ENCODE measurements around the gene MAP2K7.
"Not testable (repeated sequence)": the region's sequence is repeated elsewhere in the genome, so short reads cannot be mapped to it uniquely, and the experiment has no call there.

The MAP2K7 gene

GRCh38 chr19:7903244-7904073 lies at the start of gene MAP2K7:
MAP2K7 (plus strand) TSS chr19:7903877; CDS start chr19:7903945, 68 bp downstream.
- DNase-seq (ENCODE audit: low read depth) = peak; percentile 96

GRCh38 chr19:7855426-7856108 lies 48.1 kb upstream of the MAP2K7 start:
- DNase-seq (ENCODE audit: low read depth) = no peak

- DNase-seq (ENCODE audit: low read depth) = no peak
These were observed 47.5 kb upstream of the MAP2K7 start for GRCh38 chr19:7856109-7856591.

- DNase-seq (ENCODE audit: low read depth) = no peak
These were observed 46.7 kb upstream of the MAP2K7 start for GRCh38 chr19:7856679-7857663.

GRCh38 chr19:7857727-7858108 lies 46.0 kb upstream of the MAP2K7 start:
- no peak for DNase-seq (ENCODE audit: low read depth)

GRCh38 chr19:7858109-7858770 lies 45.4 kb upstream of the MAP2K7 start:
- DNase-seq (ENCODE audit: low read depth) = no peak

- DNase-seq (ENCODE audit: low read depth) = not testable (repeated sequence)
These were observed 44.6 kb upstream of the MAP2K7 start for GRCh38 chr19:7859087-7859486.

GRCh38 chr19:7859831-7860713 lies 43.6 kb upstream of the MAP2K7 start:
- no peak for DNase-seq (ENCODE audit: low read depth)

- DNase-seq (ENCODE audit: low read depth) = no peak
These were observed 42.7 kb upstream of the MAP2K7 start for GRCh38 chr19:7860714-7861618.

- DNase-seq (ENCODE audit: low read depth) = no peak
These were observed 41.9 kb upstream of the MAP2K7 start for GRCh38 chr19:7861619-7862412.

- no peak for DNase-seq (ENCODE audit: low read depth)
These were observed 41.2 kb upstream of the MAP2K7 start for GRCh38 chr19:7862413-7862951.

- DNase-seq (ENCODE audit: low read depth) = no peak
These were observed 40.3 kb upstream of the MAP2K7 start for GRCh38 chr19:7863157-7863970.

- DNase-seq (ENCODE audit: low read depth) = no peak
These were observed 39.5 kb upstream of the MAP2K7 start for GRCh38 chr19:7863971-7864689.

- DNase-seq (ENCODE audit: low read depth) = no peak
These were observed 39.0 kb upstream of the MAP2K7 start for GRCh38 chr19:7864690-7865074.

GRCh38 chr19:7865262-7865911 lies 38.3 kb upstream of the MAP2K7 start:
- no peak for DNase-seq (ENCODE audit: low read depth)

- DNase-seq (ENCODE audit: low read depth) = no peak
These were observed 37.1 kb upstream of the MAP2K7 start for GRCh38 chr19:7866399-7867091.
